Activated CD8-positive, alpha-beta T cell treated with anti-CD3 and anti-CD28 coated beads for 36 hours (primary cell): ENCODE results near the gene LFNG. TPM values are rescaled to one million over a fixed set of nuclear protein-coding genes. Genes with fewer than 3 reads are reported as not detected.

Source experiments
- ATAC-seq: fragments of 200-7000 bp; cut with Tn5 transposase; one replicate; pipeline ENCODE4 v1.10.0; 2021; ENCODE audit warnings: mild to moderate bottlenecking, moderate library complexity
- CTCF ChIA-PET: fragments of 350-600 bp; sonication (Branson Sonifier 250); formaldehyde crosslinking; loops from one replicate; lab custom pipeline; 2021; ENCODE audit warnings: antibody characterized with exemption; lab: Charles Lee
- POLR2A ChIA-PET: fragments of 350-600 bp; sonication (Branson Sonifier 250); formaldehyde crosslinking; loops from one replicate; lab custom pipeline; 2021; ENCODE audit warnings: antibody characterized with exemption; lab: Charles Lee
- DNase-seq: peaks from one replicate; pipeline ENCODE4 v3.0.0-alpha.2; 2020
- H3K27ac Mint-ChIP-seq: one replicate; pipeline ENCODE4 v1.8.0; 2021; ENCODE audit warnings: mild to moderate bottlenecking, mixed read lengths
- H3K27me3 Mint-ChIP-seq: one replicate; pipeline ENCODE4 v1.8.0; 2021; ENCODE audit warnings: mixed read lengths
- H3K36me3 Mint-ChIP-seq: one replicate; pipeline ENCODE4 v1.8.0; 2021; ENCODE audit warnings: low read depth, mixed read lengths
- H3K4me1 Mint-ChIP-seq: one replicate; pipeline ENCODE4 v1.8.0; 2021; ENCODE audit warnings: low read depth, mixed read lengths
- H3K4me3 Mint-ChIP-seq: one replicate; pipeline ENCODE4 v1.8.0; 2021; ENCODE audit warnings: mild to moderate bottlenecking, moderate library complexity, mixed read lengths
- H3K9me3 Mint-ChIP-seq: one replicate; pipeline ENCODE4 v1.8.0; 2021; ENCODE audit warnings: mixed read lengths
- CTCF ChIP-seq: fragments of 200-600 bp; IDR thresholded peaks from one replicate; pipeline ENCODE4 v1.8.0; 2022; ENCODE audit warnings: antibody characterized with exemption, mild to moderate bottlenecking
- intact Hi-C: fragments of 100-400 bp; cut with micrococcal nuclease; formaldehyde crosslinking; loops from one replicate; pipeline ENCODE4 v1.10.0; 2022
- total RNA-seq, 2 experiments: library from RNA; stranded (reverse); gene quantifications; one replicate each; pipeline ENCODE4 v1.2.3, GENCODE V29; 2021

Gene LFNG
- total RNA-seq, 2 experiments from 2014 or later: 50.6 TPM

GRCh38 chr7:2513702-2514101, 5.9 kb upstream of the LFNG start:
- no peaks in the 10 kb centered on the region for H3K27me3 Mint-ChIP-seq
- intact Hi-C loops: no loop called here
- CTCF ChIA-PET: no interaction called here
- peaks cover 58% of the 10 kb centered on the region for H3K4me1 Mint-ChIP-seq
- H3K4me3 Mint-ChIP-seq: no peak overlapping the region
- no peak for TF ChIP-seq CTCF
- POLR2A ChIA-PET: no interaction called here
- ATAC-seq (no peak), DNase-seq (no peak)
- no peaks in the 10 kb centered on the region for H3K9me3 Mint-ChIP-seq
- no peaks in the 10 kb centered on the region for H3K36me3 Mint-ChIP-seq
- H3K27ac Mint-ChIP-seq: no peak overlapping the region

GRCh38 chr7:2514473-2515423, 4.8 kb upstream of the LFNG start:
- H3K27ac Mint-ChIP-seq: no peak overlapping the region
- no peak overlapping the region for H3K4me3 Mint-ChIP-seq
- intact Hi-C loops: no loop called here
- POLR2A ChIA-PET: no interaction called here
- H3K27me3 Mint-ChIP-seq: no peaks in the 10 kb centered on the region
- no peak for ATAC-seq
- H3K36me3 Mint-ChIP-seq: no peaks in the 10 kb centered on the region
- peaks cover 50% of the 10 kb centered on the region for H3K4me1 Mint-ChIP-seq
- no peak for DNase-seq
- no peaks in the 10 kb centered on the region for H3K9me3 Mint-ChIP-seq
- CTCF ChIA-PET: no interaction called here
- TF ChIP-seq CTCF: no peak

- POLR2A ChIA-PET: no interaction called here
- CTCF ChIA-PET: no interaction called here
- no peaks in the 10 kb centered on the region for H3K27me3 Mint-ChIP-seq
- DNase-seq (no peak), ATAC-seq (no peak)
- no peak for TF ChIP-seq CTCF
- no peak overlapping the region for H3K27ac Mint-ChIP-seq
- no peaks in the 10 kb centered on the region for H3K9me3 Mint-ChIP-seq
- intact Hi-C loops: no loop called here
- H3K36me3 Mint-ChIP-seq: no peaks in the 10 kb centered on the region
- H3K4me1 Mint-ChIP-seq: peaks cover 43% of the 10 kb centered on the region
- H3K4me3 Mint-ChIP-seq: no peak overlapping the region
These were observed 4.0 kb upstream of the LFNG start for GRCh38 chr7:2515424-2516193.

DNA sequence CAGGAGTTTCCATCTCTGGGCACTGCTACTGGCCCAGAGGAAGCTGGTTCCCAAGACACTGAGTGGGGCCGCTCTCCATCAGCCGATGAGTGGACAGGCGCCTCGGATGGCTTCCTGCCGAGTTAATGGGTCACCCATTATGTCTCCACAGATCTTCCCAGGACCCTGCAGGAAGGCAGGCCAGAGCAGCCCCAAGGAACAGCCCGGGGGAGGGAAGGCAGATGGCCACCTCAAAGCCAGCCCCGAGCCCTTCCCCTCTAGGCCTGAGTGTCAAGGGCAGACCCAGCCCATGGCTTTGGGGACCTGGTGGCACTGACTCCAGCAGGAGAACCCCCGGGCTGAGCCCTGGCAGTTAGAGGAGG, 3.4 kb upstream of the LFNG start:
- CTCF ChIA-PET: no interaction called here
- Mint-ChIP-seq H3K9me3 (no peaks in the 10 kb centered on the region), H3K4me3 (no peak overlapping the region), H3K36me3 (peaks cover 2% of the 10 kb centered on the region), H3K4me1 (peaks cover 38% of the 10 kb centered on the region), H3K27me3 (no peaks in the 10 kb centered on the region), H3K27ac (no peak overlapping the region)
- intact Hi-C loops: no loop called here
- no peak for ATAC-seq
- no peak for TF ChIP-seq CTCF
- POLR2A ChIA-PET: interaction anchor here (0.5 kb wide), 1 partner anchor 102 kb away, joined by 3 read pairs; no protein-coding TSS in a partner anchor
- no peak for DNase-seq
